ENCODE measurements around the gene UBE2D3.

DNA sequence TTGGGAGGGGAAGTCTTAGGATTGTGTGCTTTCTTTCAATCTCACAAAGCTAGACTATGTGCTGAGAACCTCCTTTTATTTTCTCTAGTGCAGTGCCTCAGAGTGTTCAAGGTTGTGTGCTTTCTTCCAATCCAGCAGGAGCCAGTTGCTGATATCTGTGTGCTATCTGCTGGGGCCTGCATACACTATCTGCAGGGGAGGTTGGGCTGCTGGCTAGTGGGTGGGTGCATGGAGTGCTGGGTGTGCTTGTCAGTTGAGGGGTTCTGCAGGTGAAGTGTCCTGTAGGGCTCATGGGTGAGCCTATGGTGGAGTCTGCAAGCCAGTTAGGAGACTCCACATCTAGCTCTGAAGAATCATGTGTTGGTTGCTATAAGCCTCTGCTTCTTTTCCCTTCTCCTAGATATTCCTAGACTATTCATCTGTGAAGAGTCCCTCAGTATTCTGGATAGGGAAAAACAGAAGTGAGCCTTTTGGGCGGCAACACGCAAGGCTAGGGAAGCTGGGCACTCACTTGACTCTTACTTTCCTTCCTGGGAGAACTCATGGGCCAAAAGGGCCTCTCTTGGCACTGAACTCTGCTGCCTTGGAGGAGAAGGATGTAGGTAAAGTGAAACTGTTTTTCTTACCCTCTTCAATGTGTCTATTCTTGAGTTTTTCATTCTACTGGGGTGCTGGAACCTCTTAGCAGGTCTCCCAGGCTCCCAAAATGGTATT, 33.4 kb upstream of the UBE2D3 start:
- no peak for TF ChIP-seq POLR2AphosphoS5 (IDR thresholded peaks at IDR 0.05; ENCODE audit: low read depth, low read length)
- TF ChIP-seq, protein P1, sequence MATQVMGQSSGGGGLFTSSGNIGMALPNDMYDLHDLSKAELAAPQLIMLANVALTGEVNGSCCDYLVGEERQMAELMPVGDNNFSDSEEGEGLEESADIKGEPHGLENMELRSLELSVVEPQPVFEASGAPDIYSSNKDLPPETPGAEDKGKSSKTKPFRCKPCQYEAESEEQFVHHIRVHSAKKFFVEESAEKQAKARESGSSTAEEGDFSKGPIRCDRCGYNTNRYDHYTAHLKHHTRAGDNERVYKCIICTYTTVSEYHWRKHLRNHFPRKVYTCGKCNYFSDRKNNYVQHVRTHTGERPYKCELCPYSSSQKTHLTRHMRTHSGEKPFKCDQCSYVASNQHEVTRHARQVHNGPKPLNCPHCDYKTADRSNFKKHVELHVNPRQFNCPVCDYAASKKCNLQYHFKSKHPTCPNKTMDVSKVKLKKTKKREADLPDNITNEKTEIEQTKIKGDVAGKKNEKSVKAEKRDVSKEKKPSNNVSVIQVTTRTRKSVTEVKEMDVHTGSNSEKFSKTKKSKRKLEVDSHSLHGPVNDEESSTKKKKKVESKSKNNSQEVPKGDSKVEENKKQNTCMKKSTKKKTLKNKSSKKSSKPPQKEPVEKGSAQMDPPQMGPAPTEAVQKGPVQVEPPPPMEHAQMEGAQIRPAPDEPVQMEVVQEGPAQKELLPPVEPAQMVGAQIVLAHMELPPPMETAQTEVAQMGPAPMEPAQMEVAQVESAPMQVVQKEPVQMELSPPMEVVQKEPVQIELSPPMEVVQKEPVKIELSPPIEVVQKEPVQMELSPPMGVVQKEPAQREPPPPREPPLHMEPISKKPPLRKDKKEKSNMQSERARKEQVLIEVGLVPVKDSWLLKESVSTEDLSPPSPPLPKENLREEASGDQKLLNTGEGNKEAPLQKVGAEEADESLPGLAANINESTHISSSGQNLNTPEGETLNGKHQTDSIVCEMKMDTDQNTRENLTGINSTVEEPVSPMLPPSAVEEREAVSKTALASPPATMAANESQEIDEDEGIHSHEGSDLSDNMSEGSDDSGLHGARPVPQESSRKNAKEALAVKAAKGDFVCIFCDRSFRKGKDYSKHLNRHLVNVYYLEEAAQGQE (IDR thresholded peaks at IDR 0.05; ENCODE audit: insufficient read depth in 1 of 2, low read depth in 2 of 2, low read length in 1 of 2): no peak
